Lower leg skin (tissue), 4 donors: ENCODE data around the gene RPLP2. TPM values are rescaled to one million over a fixed set of nuclear protein-coding genes. Genes with fewer than 3 reads are reported as not detected.

Experiments
- DNase-seq, 2 donors: peaks; one replicate each; pipeline ENCODE4 v3.0.0-alpha.2; 2019; ENCODE audit warnings: low spot score in 2 of 2
- H3K4me3 ChIP-seq: fragments of 200-600 bp; sonication (generic); 2 replicates; pipeline ENCODE4 v1.5.1; 2017; ENCODE audit warnings: mild to moderate bottlenecking, low read depth; ENCODE audit not compliant: poor library complexity, severe bottlenecking
- POLR2A ChIP-seq, 2 donors: fragments of 450-650 bp; IDR thresholded peaks; one replicate each; pipeline ENCODE4 v1.6.1; 2016 to 2017; ENCODE audit warnings: antibody characterized with exemption in 2 of 2, mild to moderate bottlenecking in 1 of 2, moderate library complexity in 1 of 2
- WGBS, 2 donors: methylation state at CpG; one replicate each; pipeline ENCODE4 v1.1.5; 2018; 5-methylcytosine and 5-hydroxymethylcytosine counted together
- intact Hi-C: fragments of 100-400 bp; cut with DNase I; formaldehyde crosslinking; loops from one replicate; pipeline ENCODE4 v1.15.0; 2023; ENCODE audit warnings: low total_unique reads
- total RNA-seq, 4 donors: library from RNA; depleted of rRNA; stranded (reverse); fragments of >200 nt; gene quantifications; one replicate each; pipeline ENCODE4 v1.1.0, GENCODE V29; 2016
- TF ChIP-seq, protein P1 (sequence below), 3 donors: fragments of 450-650 bp; IDR thresholded peaks; one replicate each; pipeline ENCODE4 v1.5.1; 2016; ENCODE audit warnings: antibody characterized with exemption in 3 of 3, mild to moderate bottlenecking in 3 of 3, moderate library complexity in 2 of 3

Gene RPLP2
- total RNA-seq, 4 donors from 2014 or later = 479 to 1,471 (median 745) TPM

DNA sequence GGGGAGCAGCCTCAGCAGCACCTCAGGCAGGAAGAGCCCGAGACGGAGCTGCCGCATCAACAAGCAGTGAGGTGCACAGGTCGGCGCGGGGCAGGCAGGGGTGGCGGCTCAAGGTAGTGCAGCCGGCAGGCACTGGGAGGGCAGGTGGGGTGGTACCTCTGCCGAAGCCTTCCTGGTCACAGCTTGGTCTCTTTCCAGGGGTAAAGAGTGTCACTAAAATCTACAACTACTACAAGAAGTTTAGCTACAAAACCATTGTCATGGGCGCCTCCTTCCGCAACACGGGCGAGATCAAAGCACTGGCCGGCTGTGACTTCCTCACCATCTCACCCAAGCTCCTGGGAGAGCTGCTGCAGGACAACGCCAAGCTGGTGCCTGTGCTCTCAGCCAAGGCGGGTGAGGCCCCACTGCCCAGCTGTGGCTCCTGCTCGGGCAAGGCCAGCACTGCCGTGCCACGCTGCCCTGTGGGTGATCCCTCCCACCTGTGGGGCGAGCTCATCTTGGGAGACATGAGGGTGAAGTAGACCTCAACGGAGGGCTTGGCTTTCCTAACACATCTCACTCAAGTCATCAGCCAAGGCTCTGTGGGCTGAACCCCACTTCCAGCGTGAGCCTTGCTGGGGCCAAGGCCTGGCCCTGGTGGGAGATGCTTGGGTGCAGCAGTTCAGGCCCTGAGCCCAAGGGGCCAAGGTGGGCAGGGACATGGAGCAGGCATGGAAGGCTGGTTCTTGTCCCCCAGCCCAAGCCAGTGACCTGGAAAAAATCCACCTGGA is 46.0 kb upstream of the RPLP2 start:
- TF ChIP-seq POLR2A (IDR thresholded peaks at IDR 0.05) = no peak
- TF ChIP-seq, protein P1, sequence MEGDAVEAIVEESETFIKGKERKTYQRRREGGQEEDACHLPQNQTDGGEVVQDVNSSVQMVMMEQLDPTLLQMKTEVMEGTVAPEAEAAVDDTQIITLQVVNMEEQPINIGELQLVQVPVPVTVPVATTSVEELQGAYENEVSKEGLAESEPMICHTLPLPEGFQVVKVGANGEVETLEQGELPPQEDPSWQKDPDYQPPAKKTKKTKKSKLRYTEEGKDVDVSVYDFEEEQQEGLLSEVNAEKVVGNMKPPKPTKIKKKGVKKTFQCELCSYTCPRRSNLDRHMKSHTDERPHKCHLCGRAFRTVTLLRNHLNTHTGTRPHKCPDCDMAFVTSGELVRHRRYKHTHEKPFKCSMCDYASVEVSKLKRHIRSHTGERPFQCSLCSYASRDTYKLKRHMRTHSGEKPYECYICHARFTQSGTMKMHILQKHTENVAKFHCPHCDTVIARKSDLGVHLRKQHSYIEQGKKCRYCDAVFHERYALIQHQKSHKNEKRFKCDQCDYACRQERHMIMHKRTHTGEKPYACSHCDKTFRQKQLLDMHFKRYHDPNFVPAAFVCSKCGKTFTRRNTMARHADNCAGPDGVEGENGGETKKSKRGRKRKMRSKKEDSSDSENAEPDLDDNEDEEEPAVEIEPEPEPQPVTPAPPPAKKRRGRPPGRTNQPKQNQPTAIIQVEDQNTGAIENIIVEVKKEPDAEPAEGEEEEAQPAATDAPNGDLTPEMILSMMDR (IDR thresholded peaks at IDR 0.05) = no peak
- peak in 1 of 2 donors; percentile 80 for DNase-seq
- intact Hi-C loops = no loop called here
- H3K4me3 ChIP-seq = no peak overlapping the region
- 69 to 77% methylated on average over 16 to 22 of the region's 22 CpGs for WGBS, 2 donors

DNA sequence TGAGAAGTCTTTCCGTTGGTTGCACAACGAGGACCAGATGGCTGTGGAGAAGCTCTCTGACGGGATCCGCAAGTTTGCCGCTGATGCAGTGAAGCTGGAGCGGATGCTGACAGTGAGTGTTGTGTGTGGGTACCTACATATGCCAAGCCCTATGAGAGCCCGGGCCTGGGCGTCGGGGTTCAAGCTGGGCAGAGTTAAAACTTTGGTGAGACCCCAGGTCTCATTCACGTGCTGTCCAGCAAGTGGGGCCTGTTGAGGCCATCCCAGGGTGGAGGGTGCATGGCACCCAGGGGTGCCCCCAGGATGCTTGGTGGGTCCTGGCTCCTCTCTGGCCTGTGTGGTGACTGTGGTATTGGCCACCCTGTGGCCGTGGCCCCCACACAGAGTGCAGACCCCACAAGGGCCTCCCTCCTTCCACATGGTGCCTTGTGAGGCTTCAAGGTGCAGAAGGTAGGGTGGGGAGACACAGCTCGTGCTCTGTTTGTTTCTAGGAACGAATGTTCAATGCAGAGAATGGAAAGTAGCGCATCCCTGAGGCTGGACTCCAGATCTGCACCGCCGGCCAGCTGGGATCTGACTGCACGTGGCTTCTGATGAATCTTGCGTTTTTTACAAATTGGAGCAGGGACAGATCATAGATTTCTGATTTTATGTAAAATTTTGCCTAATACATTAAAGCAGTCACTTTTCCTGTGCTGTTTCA is 45.3 kb upstream of the RPLP2 start:
- WGBS, 2 donors = 82 to 85% methylated on average over 17 to 18 of the region's 18 CpGs
- intact Hi-C loops = no loop called here

DNA sequence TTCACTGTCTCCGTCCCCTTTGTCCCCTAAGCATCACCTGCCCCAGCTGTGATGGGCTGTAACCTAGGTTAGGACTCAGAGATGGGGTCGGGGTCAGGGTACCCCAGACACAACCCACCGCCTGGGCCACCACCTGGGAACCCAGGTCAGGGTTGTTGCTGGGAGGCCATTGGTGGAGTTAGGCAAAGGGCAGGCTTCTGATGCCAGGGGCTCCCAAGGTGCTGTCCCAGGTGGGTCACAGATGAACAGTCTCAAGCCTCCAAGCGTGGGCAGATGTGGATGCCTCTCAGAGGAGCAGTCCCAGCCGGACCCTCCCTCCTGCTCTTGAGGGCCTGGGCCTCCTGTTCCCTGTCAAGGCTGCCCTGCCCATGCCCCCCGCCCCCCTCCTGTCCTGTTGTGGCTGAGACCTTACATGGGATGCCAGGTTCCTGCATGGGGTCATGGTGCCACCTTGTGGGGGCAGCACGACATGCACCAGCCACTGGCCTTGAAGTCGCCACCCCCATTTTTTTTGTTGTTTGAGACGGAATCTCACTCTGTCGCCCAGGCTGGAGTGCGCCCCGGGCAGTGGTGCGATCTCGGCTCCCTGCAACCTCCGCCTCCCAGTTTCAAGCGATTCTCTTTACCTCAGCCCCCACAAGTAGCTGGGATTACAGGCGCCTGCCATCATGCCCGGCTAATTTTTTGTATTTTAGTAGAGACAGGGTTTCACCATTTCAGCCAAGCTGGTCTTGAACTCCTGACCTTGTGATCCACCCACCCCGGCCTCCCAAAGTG is 44.6 kb upstream of the RPLP2 start:
- H3K4me3 ChIP-seq = no peak overlapping the region
- intact Hi-C loops = no loop called here
- WGBS, 2 donors = 77 to 78% methylated on average over 18 to 19 of the region's 19 CpGs
- DNase-seq = peak in 1 of 2 donors; percentile 88
- TF ChIP-seq, protein P1 (IDR thresholded peaks at IDR 0.05) = no peak
- no peak for TF ChIP-seq POLR2A (IDR thresholded peaks at IDR 0.05)

More for the DNA sequence above, 45.3 kb upstream of the RPLP2 start:
- H3K4me3 ChIP-seq = no peak overlapping the region
- no peak for TF ChIP-seq POLR2A (IDR thresholded peaks at IDR 0.05)
- TF ChIP-seq, protein P1 (IDR thresholded peaks at IDR 0.05) = no peak
- DNase-seq = peak in 1 of 2 donors; percentile 82

DNA sequence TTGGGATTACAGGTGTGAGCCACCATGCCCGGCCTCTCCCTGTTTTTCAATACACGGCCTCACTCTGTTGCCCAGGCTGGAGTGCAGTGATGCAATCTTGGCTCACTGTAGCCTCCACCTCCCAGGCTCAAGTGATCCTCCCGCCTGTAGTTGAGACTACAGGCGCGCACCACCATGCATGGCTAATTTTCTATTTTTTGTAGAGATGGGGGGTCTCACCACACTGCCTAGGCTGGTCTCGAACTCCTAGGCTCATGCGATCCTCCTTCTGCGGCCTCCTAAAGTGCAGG is 44.0 kb upstream of the RPLP2 start:
- WGBS, 2 donors = 84 to 96% methylated on average over 8 of the region's 8 CpGs
- DNase-seq = no peak
- no peak for TF ChIP-seq POLR2A (IDR thresholded peaks at IDR 0.05)
- TF ChIP-seq, protein P1 (IDR thresholded peaks at IDR 0.05) = no peak
- no peak overlapping the region for H3K4me3 ChIP-seq
- intact Hi-C loops = no loop called here

DNA sequence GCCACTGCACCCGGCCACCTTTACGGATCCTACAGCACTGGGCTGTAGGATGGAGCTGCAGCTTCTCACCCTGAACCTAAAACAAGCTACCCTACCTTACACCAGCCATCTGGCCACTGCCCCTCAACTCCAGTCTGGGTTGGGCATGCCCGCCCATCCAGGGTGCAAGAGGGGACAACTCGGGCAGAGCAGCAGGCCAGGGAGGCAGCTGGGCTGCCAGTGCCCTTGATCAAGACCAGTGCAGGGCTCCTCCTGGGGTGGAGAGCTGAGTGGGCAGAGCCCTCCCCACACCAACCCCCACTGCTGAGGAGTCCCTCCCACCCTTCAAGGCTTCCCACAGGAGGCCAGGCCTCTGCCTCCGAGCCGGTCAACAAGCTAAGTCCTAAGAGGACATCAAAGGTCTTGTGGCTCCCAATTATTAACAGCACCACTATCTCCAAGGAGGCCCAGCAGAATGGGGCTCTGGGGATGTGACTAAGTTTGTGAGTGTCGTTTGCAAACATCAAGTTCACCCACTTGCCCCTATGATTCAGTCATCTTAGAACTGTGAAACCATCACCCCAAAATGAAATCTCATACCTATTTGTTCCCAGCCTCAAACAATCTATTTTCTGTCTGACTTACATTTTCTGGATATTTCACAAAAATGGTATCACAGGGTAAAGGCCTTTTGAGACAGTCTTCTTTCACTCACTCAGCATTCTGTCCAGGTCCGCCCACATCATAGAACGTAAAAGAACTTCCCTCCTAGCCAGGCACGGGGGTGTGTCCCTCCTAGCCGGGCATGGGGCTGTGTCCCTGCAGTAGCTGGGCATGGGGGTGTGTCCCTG is 43.4 kb upstream of the RPLP2 start:
- intact Hi-C loops = no loop called here
- H3K4me3 ChIP-seq = no peak overlapping the region
- TF ChIP-seq, protein P1 (IDR thresholded peaks at IDR 0.05) = no peak
- TF ChIP-seq POLR2A (IDR thresholded peaks at IDR 0.05) = no peak
- 69% methylated on average over 10 to 11 of the region's 11 CpGs for whole genome bisulfite sequencing, 2 donors
- DNase-seq = no peak
